GM19463 (cell line): ENCODE measurements around the gene MTMR12.

Experiments used
- ATAC-seq: cut with Tn5 transposase; IDR thresholded peaks from one replicate; pipeline ENCODE4 v1.9.1; 2021; ENCODE audit warnings: mild to moderate bottlenecking, moderate library complexity; ENCODE audit not compliant: unreplicated experiment

The MTMR12 gene

GRCh38 chr5:32278406-32278805 lies 34.3 kb downstream of the MTMR12 start:
- no peak for ATAC-seq

GRCh38 chr5:32277798-32278197 lies 34.9 kb downstream of the MTMR12 start:
- no peak for ATAC-seq

- ATAC-seq: peak; percentile 24
Measured at GRCh38 chr5:32276173-32276853, 36.4 kb downstream of the MTMR12 start.

- ATAC-seq: no peak
Measured at GRCh38 chr5:32275396-32275741, 37.4 kb downstream of the MTMR12 start.

GRCh38 chr5:32274548-32275395 lies 38.0 kb downstream of the MTMR12 start:
- no peak for ATAC-seq

- ATAC-seq: no peak
Measured at GRCh38 chr5:32273821-32274220, 38.9 kb downstream of the MTMR12 start.

GRCh38 chr5:32272746-32273145 lies 40.0 kb downstream of the MTMR12 start:
- no peak for ATAC-seq

- ATAC-seq: no peak
Measured at GRCh38 chr5:32270946-32271345, 41.8 kb downstream of the MTMR12 start.

GRCh38 chr5:32270178-32270577 lies 42.6 kb downstream of the MTMR12 start:
- ATAC-seq: no peak

- ATAC-seq: no peak
Measured at GRCh38 chr5:32265902-32266301, 46.8 kb downstream of the MTMR12 start.

GRCh38 chr5:32264957-32265572 lies 47.7 kb downstream of the MTMR12 start:
- no peak for ATAC-seq

GRCh38 chr5:32263684-32264083 lies 49.1 kb downstream of the MTMR12 start:
- no peak for ATAC-seq

- ATAC-seq: peak; percentile 96
Measured at GRCh38 chr5:32261198-32261597, 51.5 kb downstream of the MTMR12 start.

GRCh38 chr5:32259033-32259432 lies 53.7 kb downstream of the MTMR12 start:
- no peak for ATAC-seq

- ATAC-seq: no peak
Measured at GRCh38 chr5:32258424-32258823, 54.3 kb downstream of the MTMR12 start.

GRCh38 chr5:32255540-32255900 lies 57.2 kb downstream of the MTMR12 start:
- no peak for ATAC-seq

- ATAC-seq: no peak
Measured at GRCh38 chr5:32254881-32255539, 57.7 kb downstream of the MTMR12 start.

- no peak for ATAC-seq
Measured at GRCh38 chr5:32251871-32252458, 60.8 kb downstream of the MTMR12 start.

GRCh38 chr5:32249668-32250067 lies 63.1 kb downstream of the MTMR12 start:
- no peak for ATAC-seq

GRCh38 chr5:32245742-32246141 lies 67.0 kb downstream of the MTMR12 start:
- ATAC-seq: no peak

GRCh38 chr5:32244017-32244416 lies 68.7 kb downstream of the MTMR12 start:
- no peak for ATAC-seq
